Caco-2 (cell line): ENCODE data around the gene CTCF. TPM values are rescaled to one million over a fixed set of nuclear protein-coding genes. Genes with fewer than 3 reads are reported as not detected.

Source experiments
- BruUV-seq: library from RNA; stranded (reverse); fragments of 400-500 nt; replicated peaks from 2 replicates; lab custom pipeline; 2021; lab: Mats Ljungman, UMichigan
- CTCF ChIA-PET: fragments of 300-600 bp; sonication (Branson Sonifier 250); formaldehyde crosslinking; loops from one replicate; lab custom pipeline; 2022; ENCODE audit warnings: antibody characterized with exemption; lab: Charles Lee
- POLR2A ChIA-PET: fragments of 300-600 bp; sonication (Branson Sonifier 250); formaldehyde crosslinking; loops from one replicate; lab custom pipeline; 2022; ENCODE audit warnings: antibody characterized with exemption; lab: Charles Lee
- DNase-seq, 2 experiments: peaks; one replicate each; pipeline versions ENCODE4 v3.0.0 to v3.0.0-alpha.2; 2020 to 2022
- H3K27me3 ChIP-seq: replicated peaks from 2 replicates; pipeline ENCODE4 v1.6.0; 2011; ENCODE audit warnings: low read length; ENCODE audit not compliant: control insufficient read depth, insufficient read depth
- H3K36me3 ChIP-seq: 2 replicates; pipeline ENCODE4 v1.5.1; 2011; ENCODE audit warnings: low read length; ENCODE audit not compliant: control insufficient read depth, insufficient read depth
- H3K4me1 ChIP-seq: fragments of 250-450 bp; sonication (Bioruptor Pico); 2 replicates; pipeline ENCODE4 v1.5.1; 2020; ENCODE audit warnings: mild to moderate bottlenecking
- H3K4me3 ChIP-seq: 2 replicates; pipeline ENCODE4 v1.5.1; 2011; ENCODE audit warnings: low read depth, mild to moderate bottlenecking, control low read depth, low read length
- H3K9me3 ChIP-seq: fragments of 250-450 bp; sonication (Bioruptor Pico); 2 replicates; pipeline ENCODE4 v1.5.1; 2020; ENCODE audit warnings: mild to moderate bottlenecking, moderate library complexity
- H3K27ac Mint-ChIP-seq: one replicate; pipeline ENCODE4 v1.8.0; 2022; ENCODE audit warnings: mixed read lengths; ENCODE audit not compliant: unreplicated experiment
- H3K27me3 Mint-ChIP-seq: one replicate; pipeline ENCODE4 v1.8.0; 2022; ENCODE audit warnings: mixed read lengths; ENCODE audit not compliant: insufficient read depth, unreplicated experiment
- H3K36me3 Mint-ChIP-seq: one replicate; pipeline ENCODE4 v1.8.0; 2022; ENCODE audit warnings: mild to moderate bottlenecking, mixed read lengths; ENCODE audit not compliant: insufficient read depth, unreplicated experiment
- H3K4me1 Mint-ChIP-seq: one replicate; pipeline ENCODE4 v1.8.0; 2022; ENCODE audit warnings: low read depth, mixed read lengths; ENCODE audit not compliant: unreplicated experiment
- H3K4me3 Mint-ChIP-seq: one replicate; pipeline ENCODE4 v1.8.0; 2022; ENCODE audit warnings: mild to moderate bottlenecking, moderate library complexity, mixed read lengths; ENCODE audit not compliant: unreplicated experiment
- H3K9me3 Mint-ChIP-seq: one replicate; pipeline ENCODE4 v1.8.0; 2022; ENCODE audit warnings: mixed read lengths; ENCODE audit not compliant: unreplicated experiment
- CTCF ChIP-seq, 2 experiments: fragments of 200-600 bp in 1 of 2; IDR thresholded peaks; 1 replicate in 1 of 2; 2 replicates in 1 of 2; pipeline versions ENCODE4 v1.5.1 to v1.8.0; 2011 to 2022; ENCODE audit warnings: antibody characterized with exemption in 1 of 2, control low read depth in 1 of 2, inconsistent platforms in 1 of 2, low read depth in 1 of 2, low read length in 1 of 2, mild to moderate bottlenecking in 1 of 2, moderate library complexity in 1 of 2; ENCODE audit not compliant: insufficient read depth in 1 of 2, severe bottlenecking in 1 of 2, unreplicated experiment in 1 of 2
- intact Hi-C: fragments of 100-400 bp; cut with micrococcal nuclease; formaldehyde crosslinking; loops from one replicate; pipeline ENCODE4 v1.10.0; 2022; ENCODE audit not compliant: unreplicated experiment
- total RNA-seq: library from RNA; stranded (reverse); gene quantifications from 2 replicates; pipeline ENCODE4 v1.2.3, GENCODE V29; 2022

The CTCF gene
- total RNA-seq, 1 experiment from 2014 or later, result 67.8 TPM

- H3K27me3 ChIP-seq, result no peaks in the 10 kb centered on the region; the same call in 1 of the 2 replicates
- no peak overlapping the region for H3K4me3 Mint-ChIP-seq
- peaks cover 15% of the 10 kb centered on the region for H3K4me1 ChIP-seq
- H3K27ac Mint-ChIP-seq, result no peak overlapping the region
- CTCF ChIA-PET, result interaction anchor here (6.2 kb wide), 1 partner anchor 22 kb away, joined by 74 read pairs; no protein-coding TSS in a partner anchor
- peaks cover 81% of the 10 kb centered on the region for H3K36me3 Mint-ChIP-seq
- intact Hi-C loops, result no loop called here
- BruUV-seq, result no TSS peak
- no peak for DNase-seq
- POLR2A ChIA-PET, result no interaction called here
- peaks cover 14% of the 10 kb centered on the region for H3K4me1 Mint-ChIP-seq
- H3K27me3 Mint-ChIP-seq, result no peaks in the 10 kb centered on the region
- no peaks in the 10 kb centered on the region for H3K9me3 Mint-ChIP-seq
- H3K4me3 ChIP-seq, result no peak overlapping the region
- no peak for TF ChIP-seq CTCF (IDR thresholded peaks at IDR 0.05; ENCODE audit: insufficient read depth in 1 of 2, low read depth in 1 of 2, low read length in 1 of 2, severe bottlenecking in 1 of 2, unreplicated experiment in 1 of 2)
- no peaks in the 10 kb centered on the region for H3K9me3 ChIP-seq
- H3K36me3 ChIP-seq, result peaks cover 4% of the 10 kb centered on the region
Observed at GRCh38 chr16:67543036-67543435, 19.3 kb upstream of the CTCF start.

GRCh38 chr16:67543582-67543981, 18.7 kb upstream of the CTCF start:
- BruUV-seq, result no TSS peak

GRCh38 chr16:67544329-67544841, 17.9 kb upstream of the CTCF start:
- peak overlapping the region; percentile 70 for H3K27ac Mint-ChIP-seq
- no TSS peak for BruUV-seq
- no peaks in the 10 kb centered on the region for H3K27me3 Mint-ChIP-seq
- no peaks in the 10 kb centered on the region for H3K9me3 Mint-ChIP-seq
- H3K4me1 ChIP-seq, result peaks cover 1% of the 10 kb centered on the region
- DNase-seq, result peak in 1 of 2 experiments; percentile 41
- H3K4me3 Mint-ChIP-seq, result no peak overlapping the region
- intact Hi-C loops, result no loop called here
- H3K36me3 Mint-ChIP-seq, result peaks cover 73% of the 10 kb centered on the region
- CTCF ChIA-PET, result interaction anchor here (0.6 to 6.2 kb wide), 7 partner anchors 11 to 272 kb away, joined by 3 to 74 read pairs (median 3); partner anchors contain the start of gene CARMIL2
- no peaks in the 10 kb centered on the region; the same call in 1 of the 2 replicates for H3K27me3 ChIP-seq
- no peak overlapping the region for H3K4me3 ChIP-seq
- H3K36me3 ChIP-seq, result peaks cover 4% of the 10 kb centered on the region
- POLR2A ChIA-PET, result no interaction called here
- H3K9me3 ChIP-seq, result no peaks in the 10 kb centered on the region
- peaks cover 7% of the 10 kb centered on the region for H3K4me1 Mint-ChIP-seq
- peak in 1 of 2 experiments; percentile 31 for TF ChIP-seq CTCF (IDR thresholded peaks at IDR 0.05; ENCODE audit: insufficient read depth in 1 of 2, low read depth in 1 of 2, low read length in 1 of 2, severe bottlenecking in 1 of 2, unreplicated experiment in 1 of 2)

More at GRCh38 chr16:67543582-67543981, 18.7 kb upstream of the CTCF start:
- Histone ChIP-seq H3K4me1 (peaks cover 9% of the 10 kb centered on the region), H3K4me3 (no peak overlapping the region), H3K36me3 (peaks cover 4% of the 10 kb centered on the region), H3K27me3 (no peaks in the 10 kb centered on the region; the same call in 1 of the 2 replicates), H3K9me3 (no peaks in the 10 kb centered on the region)
- Mint-ChIP-seq H3K9me3 (no peaks in the 10 kb centered on the region), H3K27me3 (no peaks in the 10 kb centered on the region), H3K36me3 (peaks cover 81% of the 10 kb centered on the region), H3K27ac (peak overlapping the region; percentile 70), H3K4me1 (peaks cover 14% of the 10 kb centered on the region), H3K4me3 (no peak overlapping the region)
- no peak for DNase-seq
- POLR2A ChIA-PET, result no interaction called here
- intact Hi-C loops, result no loop called here
- CTCF ChIA-PET, result interaction anchor here (0.5 to 6.2 kb wide), 8 partner anchors 18 to 109 kb away, joined by 3 to 74 read pairs (median 3); partner anchors contain the start of gene CARMIL2
- TF ChIP-seq CTCF (IDR thresholded peaks at IDR 0.05; ENCODE audit: insufficient read depth in 1 of 2, low read depth in 1 of 2, low read length in 1 of 2, severe bottlenecking in 1 of 2, unreplicated experiment in 1 of 2), result no peak
